ENCODE measurements around the gene KCNB1. TPM values are rescaled to one million over a fixed set of nuclear protein-coding genes. Genes with fewer than 3 reads are reported as not detected.

KCNB1 gene
- total RNA-seq, 1 experiment from 2014 or later, result 0.68 TPM

DNA sequence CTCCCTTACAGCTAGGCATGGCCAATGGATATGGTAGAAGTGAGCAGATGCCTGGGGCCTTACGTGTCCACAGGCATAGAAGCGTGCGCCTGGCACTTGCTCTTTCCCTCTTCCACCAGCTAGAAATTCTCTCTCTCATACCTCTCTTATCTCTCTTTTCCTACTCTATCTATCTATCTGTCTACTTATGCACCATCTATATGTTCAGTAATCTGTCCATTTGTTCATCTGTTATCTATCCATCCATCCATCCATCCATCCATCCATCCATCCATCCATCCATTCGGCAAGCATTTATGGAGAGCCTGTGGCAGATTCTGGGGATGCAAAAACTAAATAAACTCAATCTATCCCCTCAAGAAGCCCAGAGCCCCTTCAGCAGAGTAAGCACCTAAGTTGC lies 70.2 kb downstream of the KCNB1 start:
- TF ChIP-seq, protein P1, sequence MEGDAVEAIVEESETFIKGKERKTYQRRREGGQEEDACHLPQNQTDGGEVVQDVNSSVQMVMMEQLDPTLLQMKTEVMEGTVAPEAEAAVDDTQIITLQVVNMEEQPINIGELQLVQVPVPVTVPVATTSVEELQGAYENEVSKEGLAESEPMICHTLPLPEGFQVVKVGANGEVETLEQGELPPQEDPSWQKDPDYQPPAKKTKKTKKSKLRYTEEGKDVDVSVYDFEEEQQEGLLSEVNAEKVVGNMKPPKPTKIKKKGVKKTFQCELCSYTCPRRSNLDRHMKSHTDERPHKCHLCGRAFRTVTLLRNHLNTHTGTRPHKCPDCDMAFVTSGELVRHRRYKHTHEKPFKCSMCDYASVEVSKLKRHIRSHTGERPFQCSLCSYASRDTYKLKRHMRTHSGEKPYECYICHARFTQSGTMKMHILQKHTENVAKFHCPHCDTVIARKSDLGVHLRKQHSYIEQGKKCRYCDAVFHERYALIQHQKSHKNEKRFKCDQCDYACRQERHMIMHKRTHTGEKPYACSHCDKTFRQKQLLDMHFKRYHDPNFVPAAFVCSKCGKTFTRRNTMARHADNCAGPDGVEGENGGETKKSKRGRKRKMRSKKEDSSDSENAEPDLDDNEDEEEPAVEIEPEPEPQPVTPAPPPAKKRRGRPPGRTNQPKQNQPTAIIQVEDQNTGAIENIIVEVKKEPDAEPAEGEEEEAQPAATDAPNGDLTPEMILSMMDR (conservative IDR thresholded peaks at IDR 0.05), result no peak
- Histone ChIP-seq H4K8ac (replicated peaks; ENCODE audit: insufficient read length, low read depth, low read length) (no peak overlapping the region), H2BK120ac (ENCODE audit: low read depth, low read length, poor library complexity, severe bottlenecking) (no peak overlapping the region), H3K79me2 (ENCODE audit: insufficient read depth, low read length) (no peaks in the 10 kb centered on the region), H2BK5ac (ENCODE audit: insufficient read length, low read length) (no peak overlapping the region), H3K23me2 (ENCODE audit: insufficient read length, low read depth, low read length, poor library complexity, severe bottlenecking) (no peaks in the 10 kb centered on the region), H2AFZ (ENCODE audit: low read length) (no peak overlapping the region), H3K23ac (ENCODE audit: insufficient read length, low read depth, low read length) (no peak overlapping the region), H3T11ph (ENCODE audit: low read length) (no peak overlapping the region), H3K56ac (ENCODE audit: insufficient read length, low read depth, low read length) (no peak overlapping the region), H3K79me1 (ENCODE audit: insufficient read depth, low read depth, low read length, poor library complexity, severe bottlenecking) (no peaks in the 10 kb centered on the region), H4K5ac (ENCODE audit: insufficient read length, low read depth, low read length) (no peak overlapping the region), H2AK5ac (ENCODE audit: insufficient read length, low read length) (no peak overlapping the region), H3K4me1 (ENCODE audit: insufficient read depth, low read length) (no peaks in the 10 kb centered on the region), H4K20me1 (ENCODE audit: control insufficient read depth, insufficient read depth, insufficient read length) (no peaks in the 10 kb centered on the region), H3K27ac (ENCODE audit: insufficient read length, low read depth, low read length) (no peak overlapping the region), H3K27me3 (ENCODE audit: insufficient read depth, low read length) (no peaks in the 10 kb centered on the region), H3K4me2 (ENCODE audit: insufficient read depth, insufficient read length, low read length) (no peak overlapping the region), H3K9me3 (ENCODE audit: control insufficient read depth, low read depth, low read length) (no peaks in the 10 kb centered on the region), H2BK20ac (ENCODE audit: low read depth, low read length, poor library complexity, severe bottlenecking) (no peak overlapping the region), H3K14ac (ENCODE audit: insufficient read depth, low read length) (no peak overlapping the region), H2BK12ac (ENCODE audit: insufficient read length, low read depth, low read length) (no peak overlapping the region), H3K9ac (ENCODE audit: extremely low read depth, insufficient read length, low read length) (no peak overlapping the region), H3K18ac (ENCODE audit: insufficient read length, low read depth, low read length) (no peak overlapping the region), H3K4ac (ENCODE audit: low read depth, low read length) (no peak overlapping the region), H2BK15ac (ENCODE audit: low read depth, low read length) (no peak overlapping the region), H4K91ac (ENCODE audit: insufficient read length, low read depth, low read length) (no peak overlapping the region)
- Mint-ChIP-seq H3K27ac (no peak overlapping the region), H3K36me3 (ENCODE audit: insufficient read depth in 1 of 3, low read depth in 3 of 3) (no peaks in the 10 kb centered on the region), H3K4me3 (no peak overlapping the region), H3K27me3 (ENCODE audit: low read depth) (peaks cover 7% of the 10 kb centered on the region), H3K4me1 (peaks cover 0 to 3% of the 10 kb centered on the region in 2 experiments; a peak in 2 of 4 replicates), H3K9me3 (no peaks in the 10 kb centered on the region)
- WGBS (ENCODE audit: extremely low coverage, insufficient read length, low lambda C conversion rate), result no CpG with 5 or more reads among the region's 4 CpGs
- DNase-seq, result no peak

Data from H9 (cell line).